Stimulated activated CD4-positive, alpha-beta T cell treated with anti-CD3 and anti-CD28 coated beads, TNF-alpha, amount 100 ng/mL, for 48 hours (primary cell): ENCODE data around the gene NUP160.
"Not testable (repeated sequence)": the region's sequence is repeated elsewhere in the genome, so short reads cannot be mapped to it uniquely, and the experiment has no call there.

Experiments
- DNase-seq, 3 donors: peaks; one replicate each; pipeline ENCODE4 v3.0.0-alpha.2; 2020; ENCODE audit warnings: low read depth in 3 of 3

The NUP160 gene

DNA sequence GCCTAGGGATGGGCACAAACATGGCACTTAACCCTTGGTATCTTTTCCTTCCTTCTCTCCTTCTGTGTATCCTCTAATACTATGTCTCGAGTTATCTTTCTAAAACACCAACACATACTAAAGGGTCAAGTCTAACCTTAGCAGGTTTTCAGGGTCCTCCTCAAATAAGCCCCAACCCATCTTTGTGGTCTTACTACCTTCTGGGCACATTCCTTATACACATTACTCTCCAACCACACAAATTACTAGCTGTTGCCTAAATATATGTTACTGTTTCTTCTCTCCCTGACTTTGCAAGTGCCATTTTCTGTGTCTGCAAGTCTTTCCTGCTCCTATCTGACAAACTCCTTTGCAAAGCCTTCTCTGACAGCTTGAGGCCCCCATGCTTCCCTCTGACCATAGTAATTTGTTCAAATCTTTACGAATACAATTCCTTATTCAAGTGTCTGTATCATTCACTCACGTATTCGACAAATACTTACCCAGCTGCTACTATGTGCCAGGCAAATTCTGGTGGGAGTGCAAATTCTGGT is 15.8 kb upstream of the NUP160 start:
- DNase-seq: no peak

GRCh38 chr11:47863189-47863897 is 15.2 kb upstream of the NUP160 start:
- no peak for DNase-seq

- no peak for DNase-seq
Measured at GRCh38 chr11:47861728-47862127, 13.6 kb upstream of the NUP160 start.

DNA sequence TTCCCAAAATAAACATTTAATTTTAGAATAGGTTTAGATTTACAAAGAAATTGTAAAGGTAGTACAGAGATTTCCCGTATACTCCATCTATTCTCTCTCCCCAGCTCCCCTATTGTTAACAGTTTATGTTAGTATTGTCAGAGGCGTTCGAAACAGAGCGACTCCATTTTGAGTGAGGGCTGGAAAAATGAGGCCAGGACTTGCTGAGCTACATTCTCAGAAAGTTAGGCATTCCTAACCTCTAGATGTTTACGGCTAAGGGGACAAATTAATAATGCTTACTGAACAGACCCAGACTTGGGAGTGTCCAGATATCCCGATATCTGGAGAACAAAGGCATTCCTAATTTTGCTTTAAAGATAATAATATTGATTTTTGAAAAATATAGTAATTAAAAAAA is 12.4 kb upstream of the NUP160 start:
- no peak for DNase-seq

- no peak for DNase-seq
Measured at GRCh38 chr11:47857892-47858543, 9.9 kb upstream of the NUP160 start.

GRCh38 chr11:47857485-47857884 is 9.3 kb upstream of the NUP160 start:
- no peak for DNase-seq

GRCh38 chr11:47856186-47856585 is 8.0 kb upstream of the NUP160 start:
- no peak for DNase-seq

GRCh38 chr11:47854667-47855066 is 6.5 kb upstream of the NUP160 start:
- no peak for DNase-seq

GRCh38 chr11:47852053-47852452 is 3.9 kb upstream of the NUP160 start:
- no peak for DNase-seq

DNA sequence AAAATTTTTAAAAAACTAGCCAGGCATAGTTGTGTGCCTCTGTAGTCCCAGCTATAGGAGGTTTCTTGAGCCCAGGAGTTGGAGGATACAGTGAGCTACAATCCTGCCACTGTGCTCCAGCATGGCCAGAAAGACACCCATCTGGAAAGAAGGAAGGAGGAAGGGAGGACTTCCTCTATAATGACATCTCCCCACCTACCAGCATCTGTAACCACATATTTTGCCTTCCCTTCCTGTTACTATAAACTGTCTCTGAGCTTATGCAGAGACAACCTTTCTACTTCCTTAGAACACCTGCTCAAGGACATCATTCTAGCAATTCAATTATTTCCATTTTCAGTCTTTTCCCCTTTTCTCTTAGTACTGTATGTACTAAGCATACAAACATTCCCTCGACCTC is 2.2 kb upstream of the NUP160 start:
- DNase-seq: no peak

- DNase-seq: no peak
Measured at GRCh38 chr11:47848700-47849155, 578 bp upstream of the NUP160 start.

DNA sequence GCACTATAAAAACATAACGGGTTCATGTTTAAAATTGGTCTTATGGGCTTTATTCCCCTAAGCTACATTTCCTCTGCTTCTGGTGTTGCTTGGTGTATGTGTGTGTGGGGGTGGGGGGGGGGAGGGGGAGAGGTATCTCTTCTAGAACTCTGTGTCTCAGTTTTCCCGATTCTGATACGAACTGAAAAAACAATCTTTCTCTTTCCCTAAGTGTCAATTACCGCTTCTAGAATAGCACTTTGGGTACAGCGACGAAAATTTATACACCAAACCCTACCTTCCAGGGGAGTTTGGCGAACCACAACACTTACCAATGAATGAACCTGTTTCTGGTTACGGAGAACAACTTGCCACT is 636 bp downstream of the NUP160 start:
- DNase-seq: peak in 1 of 3 donors; percentile 32

- no peak for DNase-seq
Measured at GRCh38 chr11:47846998-47847397, 1.2 kb downstream of the NUP160 start.

DNA sequence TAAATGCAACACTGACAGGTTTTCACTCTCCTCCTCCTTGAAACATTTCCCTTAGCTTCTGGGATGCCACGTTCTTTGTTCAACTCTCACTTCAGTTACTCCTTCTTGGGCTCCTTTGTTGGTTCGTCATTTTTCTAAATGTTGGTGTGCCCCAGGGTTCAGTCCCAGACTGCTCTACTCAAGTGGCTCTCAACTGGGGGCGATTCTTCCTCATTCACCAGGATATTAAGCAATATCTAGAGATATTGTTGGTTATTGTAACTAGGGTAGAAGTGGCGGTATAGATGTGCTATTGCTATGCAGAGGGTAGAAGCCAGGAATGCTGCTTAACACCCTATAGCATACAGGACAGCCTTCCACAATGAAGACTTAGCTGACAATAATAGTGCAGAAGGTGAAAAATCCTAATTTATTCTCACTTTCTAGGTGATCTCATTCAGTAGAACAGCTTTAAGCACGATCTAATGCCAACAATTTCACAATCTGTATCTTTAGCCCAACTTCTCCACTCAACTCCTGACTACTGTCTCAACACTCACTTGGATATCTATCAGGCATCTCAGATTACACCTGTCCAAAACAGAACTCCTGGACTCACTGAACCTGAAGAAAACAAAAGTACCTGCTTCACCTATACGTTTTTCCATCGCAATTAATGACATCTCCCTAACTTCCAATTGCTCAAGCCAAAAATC is 4.6 kb downstream of the NUP160 start:
- DNase-seq: no peak

- DNase-seq: no peak
Measured at GRCh38 chr11:47842749-47843148, 5.4 kb downstream of the NUP160 start.

DNA sequence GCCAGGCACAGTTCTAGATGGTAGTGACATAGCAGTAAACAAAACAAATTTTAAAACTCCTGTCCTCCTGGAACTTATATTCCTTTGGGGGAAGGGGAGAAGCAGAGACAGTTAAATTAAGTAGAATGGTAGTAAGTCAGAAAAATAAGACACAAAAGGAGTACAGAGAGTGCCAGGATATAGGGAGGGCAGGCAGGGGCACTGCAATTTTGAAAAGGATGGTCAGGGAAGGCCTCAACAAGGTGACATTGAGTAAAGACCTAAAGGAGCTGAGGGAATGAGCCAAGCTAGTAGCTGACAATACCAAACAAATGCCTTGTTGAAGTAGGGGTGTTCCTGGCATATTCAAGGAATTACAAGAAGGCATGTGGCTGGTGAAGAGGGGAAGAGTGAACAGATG is 10.2 kb downstream of the NUP160 start:
- no peak for DNase-seq

- DNase-seq: no peak
Measured at GRCh38 chr11:47837292-47837691, 10.9 kb downstream of the NUP160 start.

DNA sequence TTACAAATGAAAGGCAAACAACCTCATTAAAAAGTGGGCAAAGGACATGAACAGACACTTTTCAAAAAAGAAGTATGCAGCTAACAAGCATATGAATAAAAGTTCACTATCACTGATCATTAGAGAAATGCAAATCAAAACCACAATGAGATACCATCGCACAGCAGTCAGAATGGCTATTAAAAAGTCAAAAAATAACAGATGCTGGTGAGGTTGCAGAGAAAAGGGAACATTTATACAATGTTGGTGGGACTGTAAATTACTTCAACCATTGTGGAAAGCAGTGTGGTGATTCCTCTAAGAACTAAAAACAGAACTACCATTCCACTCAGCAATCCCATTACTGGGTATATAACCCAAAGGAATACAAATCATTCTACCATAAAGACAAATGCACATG is 18.1 kb downstream of the NUP160 start:
- DNase-seq: not testable (repeated sequence)

DNA sequence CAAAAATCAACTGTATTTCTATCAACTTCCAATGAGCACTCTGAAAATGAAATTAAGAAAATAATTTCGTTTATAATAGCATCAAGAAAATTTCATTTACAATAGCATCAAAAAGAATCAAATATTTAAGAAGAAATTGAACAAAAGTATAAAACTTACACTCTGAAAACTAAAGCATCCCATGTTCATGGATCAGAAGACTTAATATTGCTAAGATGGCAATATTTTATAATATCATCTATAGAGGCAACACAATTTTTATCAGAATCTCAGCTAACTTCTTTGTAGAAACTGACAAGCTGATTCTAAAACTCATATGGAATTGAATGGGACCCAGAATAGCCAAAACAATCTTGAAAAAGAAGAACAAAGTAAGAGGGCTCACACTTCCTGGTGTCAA is 19.9 kb downstream of the NUP160 start:
- no peak for DNase-seq

GRCh38 chr11:47822664-47823063 is 25.5 kb downstream of the NUP160 start:
- not testable (repeated sequence) for DNase-seq

DNA sequence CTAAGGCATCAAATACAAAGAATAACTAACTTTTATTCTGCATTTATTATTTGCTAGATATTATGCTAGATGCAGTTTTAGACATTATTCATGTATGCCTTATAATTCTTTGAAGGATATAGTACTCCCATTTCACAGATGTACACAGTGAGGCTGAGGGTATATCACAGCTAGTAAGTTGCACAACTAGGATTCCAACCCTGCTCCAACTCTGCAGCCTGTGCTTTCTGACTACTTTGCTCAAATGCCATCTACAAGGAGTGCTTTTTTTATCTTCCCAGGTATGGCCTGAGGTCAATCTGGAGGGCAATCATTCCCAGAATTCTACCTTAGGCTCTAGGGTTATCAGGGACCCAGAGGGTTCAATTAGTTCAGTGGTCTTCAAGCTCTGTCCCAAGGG is 28.4 kb downstream of the NUP160 start:
- no peak for DNase-seq

DNA sequence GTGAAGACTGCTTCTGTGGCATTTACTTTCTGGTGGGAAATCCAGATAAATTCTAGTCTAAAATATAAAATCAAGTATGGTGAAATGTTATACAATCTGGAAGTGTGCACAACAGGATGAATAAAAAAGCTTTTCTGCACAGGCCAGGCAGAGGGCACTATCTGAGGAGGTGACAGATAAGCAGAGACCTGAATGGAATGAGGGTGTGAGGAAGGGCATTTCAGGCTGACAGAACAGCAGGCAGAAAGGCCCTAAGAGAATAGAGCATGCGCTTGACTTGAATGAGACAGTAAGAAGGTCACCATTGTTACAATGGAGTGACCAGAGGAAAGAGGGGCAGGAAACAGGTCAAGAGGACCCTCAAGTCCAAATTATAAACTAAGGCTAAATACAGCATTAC is 47.4 kb downstream of the NUP160 start:
- DNase-seq: no peak

- peak; percentile 20 to 54 (median 36) for DNase-seq
Measured at GRCh38 chr11:47797633-47798032, 50.5 kb downstream of the NUP160 start.
